Measurements from ENCODE around the gene MCRIP2. TPM values are rescaled to one million over a fixed set of nuclear protein-coding genes. Genes with fewer than 3 reads are reported as not detected.

Gene MCRIP2
- total RNA-seq, 4 donors from 2014 or later, result 20.8 to 37.7 (median 32.4) TPM

DNA sequence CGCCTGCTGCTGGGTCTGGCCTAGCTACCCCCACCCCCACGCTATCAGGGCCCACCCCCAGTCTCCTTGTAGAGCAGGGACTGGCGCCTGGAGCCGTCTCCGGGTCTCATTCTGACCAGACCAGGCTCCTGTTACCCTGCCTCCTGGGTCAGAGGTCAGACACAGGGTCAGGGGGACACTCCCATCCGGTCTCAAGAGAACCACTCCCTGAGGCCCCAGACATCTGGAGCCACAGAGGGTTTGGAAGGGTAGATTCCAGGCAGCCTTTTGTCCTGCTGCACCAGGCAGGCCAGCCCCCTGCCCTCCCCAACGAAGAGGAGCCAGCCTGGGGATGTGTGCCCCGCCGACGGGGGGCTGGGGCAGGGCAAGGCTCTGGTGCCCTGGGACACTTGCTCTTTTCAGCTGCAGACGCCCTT is 11.8 kb upstream of the MCRIP2 start:
- Histone ChIP-seq H3K9me3 (no peaks in the 10 kb centered on the region), H3K27me3 (no peaks in the 10 kb centered on the region), H3K36me3 (peaks cover 3 to 69% (median 4%) of the 10 kb centered on the region in 3 donors), H3K4me3 (no peak overlapping the region), H3K27ac (peak overlapping the region in 3 of 4 donors; percentile 56 to 87 (median 76)), H3K4me1 (peaks cover 0 to 52% (median 27%) of the 10 kb centered on the region in 4 donors)
- 15 to 19% methylated on average over 4 to 7 of the region's 11 CpGs for WGBS, 2 donors
- TF ChIP-seq EP300 (IDR thresholded peaks at IDR 0.05), result no peak
- TF ChIP-seq, protein P1, sequence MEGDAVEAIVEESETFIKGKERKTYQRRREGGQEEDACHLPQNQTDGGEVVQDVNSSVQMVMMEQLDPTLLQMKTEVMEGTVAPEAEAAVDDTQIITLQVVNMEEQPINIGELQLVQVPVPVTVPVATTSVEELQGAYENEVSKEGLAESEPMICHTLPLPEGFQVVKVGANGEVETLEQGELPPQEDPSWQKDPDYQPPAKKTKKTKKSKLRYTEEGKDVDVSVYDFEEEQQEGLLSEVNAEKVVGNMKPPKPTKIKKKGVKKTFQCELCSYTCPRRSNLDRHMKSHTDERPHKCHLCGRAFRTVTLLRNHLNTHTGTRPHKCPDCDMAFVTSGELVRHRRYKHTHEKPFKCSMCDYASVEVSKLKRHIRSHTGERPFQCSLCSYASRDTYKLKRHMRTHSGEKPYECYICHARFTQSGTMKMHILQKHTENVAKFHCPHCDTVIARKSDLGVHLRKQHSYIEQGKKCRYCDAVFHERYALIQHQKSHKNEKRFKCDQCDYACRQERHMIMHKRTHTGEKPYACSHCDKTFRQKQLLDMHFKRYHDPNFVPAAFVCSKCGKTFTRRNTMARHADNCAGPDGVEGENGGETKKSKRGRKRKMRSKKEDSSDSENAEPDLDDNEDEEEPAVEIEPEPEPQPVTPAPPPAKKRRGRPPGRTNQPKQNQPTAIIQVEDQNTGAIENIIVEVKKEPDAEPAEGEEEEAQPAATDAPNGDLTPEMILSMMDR (IDR thresholded peaks at IDR 0.05), result no peak
- TF ChIP-seq POLR2A (IDR thresholded peaks at IDR 0.05), result no peak
- DNase-seq (ENCODE audit: low spot score in 2 of 2), result no peak

DNA sequence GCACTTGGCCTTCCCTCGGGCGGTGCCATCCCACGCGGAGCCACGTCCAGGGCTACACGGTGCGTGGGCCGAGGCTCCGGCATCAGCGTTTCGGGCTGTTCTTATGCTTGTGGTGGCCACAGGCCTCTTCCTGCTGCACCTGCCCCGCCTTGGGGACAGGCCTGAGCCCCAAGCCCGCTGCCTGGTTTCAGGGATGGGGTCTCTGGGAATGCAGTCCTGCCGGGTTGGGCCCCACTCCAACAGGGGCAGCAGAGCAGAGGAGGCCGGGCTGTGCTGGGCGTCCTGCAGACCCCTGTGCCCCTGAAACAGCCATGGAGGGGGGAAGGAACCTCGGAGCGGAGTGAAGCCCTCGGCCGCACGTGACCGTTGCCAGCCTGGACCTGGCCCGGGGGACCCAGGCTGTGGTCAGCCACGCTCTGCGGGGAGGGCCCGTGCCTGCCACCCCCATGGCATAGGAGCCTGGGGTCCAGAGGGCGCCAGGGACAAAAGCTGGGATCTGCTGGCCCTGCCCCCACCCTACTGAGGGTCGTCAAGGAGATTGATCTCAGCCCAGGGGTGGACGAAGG is 11.3 kb upstream of the MCRIP2 start:
- peaks cover 0 to 57% (median 32%) of the 10 kb centered on the region in 4 donors for H3K4me1 ChIP-seq
- no peaks in the 10 kb centered on the region for H3K9me3 ChIP-seq
- H3K27me3 ChIP-seq, result no peaks in the 10 kb centered on the region
- H3K27ac ChIP-seq, result peak overlapping the region in 3 of 4 donors; percentile 56 to 87 (median 76)
- DNase-seq (ENCODE audit: low spot score in 2 of 2), result no peak
- WGBS, 2 donors, result 17 to 30% methylated on average over 19 to 20 of the region's 29 CpGs
- peaks cover 3 to 65% (median 4%) of the 10 kb centered on the region in 3 donors for H3K36me3 ChIP-seq
- TF ChIP-seq POLR2A (IDR thresholded peaks at IDR 0.05), result no peak
- peak in 1 of 2 donors; percentile 61 for TF ChIP-seq EP300 (IDR thresholded peaks at IDR 0.05)
- H3K4me3 ChIP-seq, result no peak overlapping the region

DNA sequence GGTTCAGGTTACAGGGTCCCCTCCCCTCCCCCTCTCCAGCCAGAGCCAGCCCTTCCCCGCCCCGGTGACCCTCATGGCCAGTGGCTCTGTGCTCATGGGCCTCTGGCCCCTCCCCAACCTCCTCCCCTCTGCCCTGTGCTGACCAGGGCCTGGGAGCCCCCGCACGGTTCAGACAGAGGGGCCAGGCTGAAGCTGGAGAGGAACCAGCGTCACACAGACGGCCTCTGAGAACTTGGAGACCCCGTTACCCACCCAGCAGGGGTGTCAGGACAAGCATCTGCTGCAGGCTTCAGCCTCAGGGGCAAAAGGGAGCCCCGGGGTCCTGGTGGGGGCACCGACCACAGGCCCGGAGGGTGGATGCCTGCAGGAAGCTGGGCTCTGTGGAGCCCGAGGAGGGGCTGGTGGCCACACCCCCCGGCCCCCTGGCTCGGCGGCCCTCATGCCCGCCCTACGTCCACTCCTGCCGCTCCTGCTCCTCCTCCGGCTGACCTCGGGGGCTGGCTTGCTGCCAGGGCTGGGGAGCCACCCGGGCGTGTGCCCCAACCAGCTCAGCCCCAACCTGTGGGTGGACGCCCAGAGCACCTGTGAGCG is 10.7 kb upstream of the MCRIP2 start, which contains the start of gene WFIKKN1:
Gene WFIKKN1 (plus strand): TSS at position 171 of the 591 bp plus-strand sequence. CDS start 269 bp downstream, at position 440.
- no peak for DNase-seq (ENCODE audit: low spot score in 2 of 2)
- H3K4me3 ChIP-seq, result no peak within 1 kb of the TSS
- 0 to 6% methylated on average over 8 to 13 of the region's 23 CpGs for WGBS, 2 donors
- H3K27ac ChIP-seq, result peak within 1 kb of the TSS in 3 of 4 donors; percentile 56 to 87 (median 76)
- TF ChIP-seq, protein P1 (IDR thresholded peaks at IDR 0.05), result no peak
- no peak for TF ChIP-seq POLR2A (IDR thresholded peaks at IDR 0.05)
- no peak for TF ChIP-seq EP300 (IDR thresholded peaks at IDR 0.05)
- H3K27me3 ChIP-seq, result no peaks in the 10 kb centered on the region
- H3K36me3 ChIP-seq, result peaks cover 3 to 59% (median 4%) of the 10 kb centered on the region in 3 donors
- no peaks in the 10 kb centered on the region for H3K9me3 ChIP-seq
- peaks cover 0 to 62% (median 34%) of the 10 kb centered on the region in 4 donors for H3K4me1 ChIP-seq

DNA sequence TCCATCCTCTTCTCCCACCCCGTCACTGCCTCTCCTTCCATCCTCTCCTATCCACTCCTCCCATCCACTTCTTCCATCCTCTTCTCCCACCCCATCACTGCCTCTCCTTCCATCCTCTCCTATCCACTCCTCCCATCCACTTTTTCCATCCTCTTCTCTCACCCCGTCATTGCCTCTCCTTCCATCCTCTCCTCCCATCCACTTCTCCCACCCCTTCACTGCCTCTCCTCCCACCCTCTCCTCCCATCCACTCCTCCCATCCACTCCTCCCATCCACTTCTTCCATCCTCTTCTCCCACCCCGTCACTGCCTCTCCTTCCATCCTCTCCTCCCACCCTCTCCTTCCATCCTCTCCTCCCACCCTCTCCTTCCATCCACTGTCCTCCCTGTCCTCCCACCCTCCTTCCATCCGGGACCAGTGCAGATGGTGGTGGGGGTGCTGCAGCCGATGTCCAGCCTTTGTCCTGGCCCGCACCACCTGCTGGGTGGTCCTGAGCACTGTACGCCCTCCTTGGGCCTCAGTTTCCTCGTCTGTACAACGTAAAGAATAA is 9.7 kb upstream of the MCRIP2 start:
- peaks cover 0 to 49% (median 4%) of the 10 kb centered on the region in 3 donors for H3K36me3 ChIP-seq
- WGBS, 2 donors, result 28 to 44% methylated on average over 6 to 9 of the region's 9 CpGs
- H3K4me3 ChIP-seq, result no peak overlapping the region
- no peaks in the 10 kb centered on the region for H3K9me3 ChIP-seq
- H3K27me3 ChIP-seq, result no peaks in the 10 kb centered on the region
- no peak for TF ChIP-seq EP300 (IDR thresholded peaks at IDR 0.05)
- no peak for TF ChIP-seq POLR2A (IDR thresholded peaks at IDR 0.05)
- TF ChIP-seq, protein P1 (IDR thresholded peaks at IDR 0.05), result no peak
- no peak for DNase-seq (ENCODE audit: low spot score in 2 of 2)
- no peak overlapping the region for H3K27ac ChIP-seq
- H3K4me1 ChIP-seq, result peaks cover 0 to 62% (median 34%) of the 10 kb centered on the region in 4 donors

DNA sequence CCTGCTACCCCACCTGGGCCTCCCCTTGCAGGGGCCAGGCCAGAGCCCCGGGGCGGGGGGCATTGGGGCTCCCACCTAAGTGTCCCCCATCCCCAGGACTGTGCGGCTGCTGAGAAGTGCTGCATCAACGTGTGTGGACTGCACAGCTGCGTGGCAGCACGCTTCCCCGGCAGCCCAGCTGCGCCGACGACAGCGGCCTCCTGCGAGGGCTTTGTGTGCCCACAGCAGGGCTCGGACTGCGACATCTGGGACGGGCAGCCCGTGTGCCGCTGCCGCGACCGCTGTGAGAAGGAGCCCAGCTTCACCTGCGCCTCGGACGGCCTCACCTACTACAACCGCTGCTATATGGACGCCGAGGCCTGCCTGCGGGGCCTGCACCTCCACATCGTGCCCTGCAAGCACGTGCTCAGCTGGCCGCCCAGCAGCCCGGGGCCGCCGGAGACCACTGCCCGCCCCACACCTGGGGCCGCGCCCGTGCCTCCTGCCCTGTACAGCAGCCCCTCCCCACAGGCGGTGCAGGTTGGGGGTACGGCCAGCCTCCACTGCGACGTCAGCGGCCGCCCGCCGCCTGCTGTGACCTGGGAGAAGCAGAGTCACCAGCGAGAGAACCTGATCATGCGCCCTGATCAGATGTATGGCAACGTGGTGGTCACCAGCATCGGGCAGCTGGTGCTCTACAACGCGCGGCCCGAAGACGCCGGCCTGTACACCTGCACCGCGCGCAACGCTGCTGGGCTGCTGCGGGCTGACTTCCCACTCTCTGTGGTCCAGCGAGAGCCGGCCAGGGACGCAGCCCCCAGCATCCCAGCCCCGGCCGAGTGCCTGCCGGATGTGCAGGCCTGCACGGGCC is 8.9 kb upstream of the MCRIP2 start:
- Histone ChIP-seq H3K27ac (no peak overlapping the region), H3K9me3 (no peaks in the 10 kb centered on the region), H3K27me3 (no peaks in the 10 kb centered on the region), H3K36me3 (peaks cover 0 to 41% (median 4%) of the 10 kb centered on the region in 3 donors), H3K4me3 (no peak overlapping the region), H3K4me1 (peaks cover 0 to 62% (median 39%) of the 10 kb centered on the region in 4 donors)
- TF ChIP-seq POLR2A (IDR thresholded peaks at IDR 0.05) (no peak), EP300 (IDR thresholded peaks at IDR 0.05) (no peak)
- TF ChIP-seq, protein P1 (IDR thresholded peaks at IDR 0.05), result no peak
- 92 to 98% methylated on average over 6 to 48 of the region's 67 CpGs for WGBS, 2 donors
- no peak for DNase-seq (ENCODE audit: low spot score in 2 of 2)

Data from tibial nerve (tissue), 4 donors.